Caco-2 (cell line): ENCODE results near the gene HTT. TPM values are rescaled to one million over a fixed set of nuclear protein-coding genes. Genes with fewer than 3 reads are reported as not detected.

Experiments
- BruUV-seq: library from RNA; stranded (reverse); fragments of 400-500 nt; replicated peaks from 2 replicates; lab custom pipeline; 2021; lab: Mats Ljungman, UMichigan
- CTCF ChIA-PET: fragments of 300-600 bp; sonication (Branson Sonifier 250); formaldehyde crosslinking; loops from one replicate; lab custom pipeline; 2022; ENCODE audit warnings: antibody characterized with exemption; lab: Charles Lee
- POLR2A ChIA-PET: fragments of 300-600 bp; sonication (Branson Sonifier 250); formaldehyde crosslinking; loops from one replicate; lab custom pipeline; 2022; ENCODE audit warnings: antibody characterized with exemption; lab: Charles Lee
- DNase-seq, 2 experiments: peaks; one replicate each; pipeline versions ENCODE4 v3.0.0 to v3.0.0-alpha.2; 2020 to 2022
- H3K27me3 ChIP-seq: replicated peaks from 2 replicates; pipeline ENCODE4 v1.6.0; 2011; ENCODE audit warnings: low read length; ENCODE audit not compliant: control insufficient read depth, insufficient read depth
- H3K36me3 ChIP-seq: 2 replicates; pipeline ENCODE4 v1.5.1; 2011; ENCODE audit warnings: low read length; ENCODE audit not compliant: control insufficient read depth, insufficient read depth
- H3K4me1 ChIP-seq: fragments of 250-450 bp; sonication (Bioruptor Pico); 2 replicates; pipeline ENCODE4 v1.5.1; 2020; ENCODE audit warnings: mild to moderate bottlenecking
- H3K4me3 ChIP-seq: 2 replicates; pipeline ENCODE4 v1.5.1; 2011; ENCODE audit warnings: low read depth, mild to moderate bottlenecking, control low read depth, low read length
- H3K9me3 ChIP-seq: fragments of 250-450 bp; sonication (Bioruptor Pico); 2 replicates; pipeline ENCODE4 v1.5.1; 2020; ENCODE audit warnings: mild to moderate bottlenecking, moderate library complexity
- H3K27ac Mint-ChIP-seq: one replicate; pipeline ENCODE4 v1.8.0; 2022; ENCODE audit warnings: mixed read lengths; ENCODE audit not compliant: unreplicated experiment
- H3K27me3 Mint-ChIP-seq: one replicate; pipeline ENCODE4 v1.8.0; 2022; ENCODE audit warnings: mixed read lengths; ENCODE audit not compliant: insufficient read depth, unreplicated experiment
- H3K36me3 Mint-ChIP-seq: one replicate; pipeline ENCODE4 v1.8.0; 2022; ENCODE audit warnings: mild to moderate bottlenecking, mixed read lengths; ENCODE audit not compliant: insufficient read depth, unreplicated experiment
- H3K4me1 Mint-ChIP-seq: one replicate; pipeline ENCODE4 v1.8.0; 2022; ENCODE audit warnings: low read depth, mixed read lengths; ENCODE audit not compliant: unreplicated experiment
- H3K4me3 Mint-ChIP-seq: one replicate; pipeline ENCODE4 v1.8.0; 2022; ENCODE audit warnings: mild to moderate bottlenecking, moderate library complexity, mixed read lengths; ENCODE audit not compliant: unreplicated experiment
- H3K9me3 Mint-ChIP-seq: one replicate; pipeline ENCODE4 v1.8.0; 2022; ENCODE audit warnings: mixed read lengths; ENCODE audit not compliant: unreplicated experiment
- intact Hi-C: fragments of 100-400 bp; cut with micrococcal nuclease; formaldehyde crosslinking; loops from one replicate; pipeline ENCODE4 v1.10.0; 2022; ENCODE audit not compliant: unreplicated experiment
- total RNA-seq: library from RNA; stranded (reverse); gene quantifications from 2 replicates; pipeline ENCODE4 v1.2.3, GENCODE V29; 2022
- TF ChIP-seq, protein P1 (sequence below), 2 experiments: fragments of 200-600 bp in 1 of 2; IDR thresholded peaks; 1 replicate in 1 of 2; 2 replicates in 1 of 2; pipeline versions ENCODE4 v1.5.1 to v1.8.0; 2011 to 2022; ENCODE audit warnings: antibody characterized with exemption in 1 of 2, control low read depth in 1 of 2, inconsistent platforms in 1 of 2, low read depth in 1 of 2, low read length in 1 of 2, mild to moderate bottlenecking in 1 of 2, moderate library complexity in 1 of 2; ENCODE audit not compliant: insufficient read depth in 1 of 2, severe bottlenecking in 1 of 2, unreplicated experiment in 1 of 2

Gene HTT
- total RNA-seq, 1 experiment from 2014 or later = 63.3 TPM

GRCh38 chr4:3128976-3129375 is 54.5 kb downstream of the HTT start:
- peaks cover 2% of the 10 kb centered on the region for H3K36me3 ChIP-seq
- Mint-ChIP-seq H3K4me3 (no peak overlapping the region), H3K36me3 (peaks cover 49% of the 10 kb centered on the region), H3K4me1 (no peaks in the 10 kb centered on the region), H3K9me3 (no peaks in the 10 kb centered on the region), H3K27ac (no peak overlapping the region), H3K27me3 (no peaks in the 10 kb centered on the region)
- ChIA-PET POLR2A (no interaction called here), CTCF (no interaction called here)
- no peaks in the 10 kb centered on the region for H3K27me3 ChIP-seq
- no TSS peak for BruUV-seq
- no peaks in the 10 kb centered on the region for H3K9me3 ChIP-seq
- DNase-seq = no peak
- TF ChIP-seq, protein P1, sequence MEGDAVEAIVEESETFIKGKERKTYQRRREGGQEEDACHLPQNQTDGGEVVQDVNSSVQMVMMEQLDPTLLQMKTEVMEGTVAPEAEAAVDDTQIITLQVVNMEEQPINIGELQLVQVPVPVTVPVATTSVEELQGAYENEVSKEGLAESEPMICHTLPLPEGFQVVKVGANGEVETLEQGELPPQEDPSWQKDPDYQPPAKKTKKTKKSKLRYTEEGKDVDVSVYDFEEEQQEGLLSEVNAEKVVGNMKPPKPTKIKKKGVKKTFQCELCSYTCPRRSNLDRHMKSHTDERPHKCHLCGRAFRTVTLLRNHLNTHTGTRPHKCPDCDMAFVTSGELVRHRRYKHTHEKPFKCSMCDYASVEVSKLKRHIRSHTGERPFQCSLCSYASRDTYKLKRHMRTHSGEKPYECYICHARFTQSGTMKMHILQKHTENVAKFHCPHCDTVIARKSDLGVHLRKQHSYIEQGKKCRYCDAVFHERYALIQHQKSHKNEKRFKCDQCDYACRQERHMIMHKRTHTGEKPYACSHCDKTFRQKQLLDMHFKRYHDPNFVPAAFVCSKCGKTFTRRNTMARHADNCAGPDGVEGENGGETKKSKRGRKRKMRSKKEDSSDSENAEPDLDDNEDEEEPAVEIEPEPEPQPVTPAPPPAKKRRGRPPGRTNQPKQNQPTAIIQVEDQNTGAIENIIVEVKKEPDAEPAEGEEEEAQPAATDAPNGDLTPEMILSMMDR (IDR thresholded peaks at IDR 0.05; ENCODE audit: insufficient read depth in 1 of 2, low read depth in 1 of 2, low read length in 1 of 2, severe bottlenecking in 1 of 2, unreplicated experiment in 1 of 2) = no peak
- H3K4me1 ChIP-seq = no peaks in the 10 kb centered on the region
- intact Hi-C loops = no loop called here
- H3K4me3 ChIP-seq = no peak overlapping the region

- H3K36me3 Mint-ChIP-seq = peaks cover 52% of the 10 kb centered on the region
- no peaks in the 10 kb centered on the region for H3K27me3 Mint-ChIP-seq
- H3K27ac Mint-ChIP-seq = no peak overlapping the region
- no peaks in the 10 kb centered on the region for H3K4me1 Mint-ChIP-seq
- no peaks in the 10 kb centered on the region for H3K4me1 ChIP-seq
- H3K4me3 ChIP-seq = no peak overlapping the region
- H3K9me3 Mint-ChIP-seq = no peaks in the 10 kb centered on the region
- POLR2A ChIA-PET = no interaction called here
- CTCF ChIA-PET = no interaction called here
- TF ChIP-seq, protein P1 (IDR thresholded peaks at IDR 0.05; ENCODE audit: insufficient read depth in 1 of 2, low read depth in 1 of 2, low read length in 1 of 2, severe bottlenecking in 1 of 2, unreplicated experiment in 1 of 2) = no peak
- no peak overlapping the region for H3K4me3 Mint-ChIP-seq
- H3K36me3 ChIP-seq = peaks cover 2% of the 10 kb centered on the region
- no peak for DNase-seq
- no TSS peak for BruUV-seq
- intact Hi-C loops = no loop called here
- no peaks in the 10 kb centered on the region for H3K27me3 ChIP-seq
- H3K9me3 ChIP-seq = no peaks in the 10 kb centered on the region
Observed at GRCh38 chr4:3130201-3130600, 55.7 kb downstream of the HTT start.

GRCh38 chr4:3130826-3131225 is 56.3 kb downstream of the HTT start:
- no peak overlapping the region for H3K27ac Mint-ChIP-seq
- Histone ChIP-seq H3K36me3 (peaks cover 2% of the 10 kb centered on the region), H3K27me3 (no peaks in the 10 kb centered on the region), H3K9me3 (no peaks in the 10 kb centered on the region), H3K4me1 (no peaks in the 10 kb centered on the region), H3K4me3 (no peak overlapping the region)
- BruUV-seq = no TSS peak
- H3K9me3 Mint-ChIP-seq = no peaks in the 10 kb centered on the region
- no peaks in the 10 kb centered on the region for H3K27me3 Mint-ChIP-seq
- ChIA-PET CTCF (no interaction called here), POLR2A (no interaction called here)
- DNase-seq = no peak
- no peak overlapping the region for H3K4me3 Mint-ChIP-seq
- H3K36me3 Mint-ChIP-seq = peaks cover 52% of the 10 kb centered on the region
- intact Hi-C loops = no loop called here
- TF ChIP-seq, protein P1 (IDR thresholded peaks at IDR 0.05; ENCODE audit: insufficient read depth in 1 of 2, low read depth in 1 of 2, low read length in 1 of 2, severe bottlenecking in 1 of 2, unreplicated experiment in 1 of 2) = no peak
- H3K4me1 Mint-ChIP-seq = no peaks in the 10 kb centered on the region
